Activated T-cell treated with anti-CD3 and anti-CD28 coated beads, Interleukin-2, amount 50 U/mL, for 4 hours (primary cell): ENCODE measurements around the gene KLHL26. TPM values are rescaled to one million over a fixed set of nuclear protein-coding genes. Genes with fewer than 3 reads are reported as not detected.

Experiments
- ATAC-seq, 2 donors: fragments of 200-7000 bp; cut with Tn5 transposase; one replicate each; pipeline ENCODE4 v1.10.0; 2021
- DNase-seq: peaks from one replicate; pipeline ENCODE4 v3.0.0-alpha.2; 2020
- H3K27me3 Mint-ChIP-seq: one replicate; pipeline ENCODE4 v1.8.0; 2021; ENCODE audit warnings: low read depth, mixed read lengths
- H3K36me3 Mint-ChIP-seq: one replicate; pipeline ENCODE4 v1.8.0; 2022; ENCODE audit warnings: mixed read lengths; ENCODE audit not compliant: insufficient read depth
- H3K4me1 Mint-ChIP-seq: one replicate; pipeline ENCODE4 v1.8.0; 2021; ENCODE audit warnings: low read depth, mixed read lengths
- H3K4me3 Mint-ChIP-seq: one replicate; pipeline ENCODE4 v1.8.0; 2021; ENCODE audit warnings: mild to moderate bottlenecking, moderate library complexity, mixed read lengths
- H3K9me3 Mint-ChIP-seq: one replicate; pipeline ENCODE4 v1.8.0; 2021; ENCODE audit warnings: mixed read lengths
- total RNA-seq, 3 donors: library from RNA; stranded (reverse); gene quantifications; one replicate each; pipeline ENCODE4 v1.2.1, GENCODE V29; 2021

Gene KLHL26
- total RNA-seq, 3 donors from 2014 or later = 14.7 to 20.3 (median 17.0) TPM

GRCh38 chr19:18606281-18607225, 30.3 kb upstream of the KLHL26 start, which contains the start of gene CRLF1:
Gene CRLF1 (minus strand): TSS chr19:18606799. CDS start chr19:18606656, 143 bp downstream.
- ATAC-seq = no peak
- peaks cover 16% of the 10 kb centered on the region for H3K4me1 Mint-ChIP-seq
- DNase-seq = no peak
- H3K27me3 Mint-ChIP-seq = peaks cover 72% of the 10 kb centered on the region
- H3K36me3 Mint-ChIP-seq = no peaks in the 10 kb centered on the region
- peak within 1 kb of the TSS; percentile 43 for H3K4me3 Mint-ChIP-seq
- H3K9me3 Mint-ChIP-seq = no peaks in the 10 kb centered on the region

GRCh38 chr19:18607226-18608101, 29.4 kb upstream of the KLHL26 start:
- DNase-seq = peak; percentile 47
- Mint-ChIP-seq H3K27me3 (peaks cover 72% of the 10 kb centered on the region), H3K36me3 (no peaks in the 10 kb centered on the region), H3K4me3 (no peak overlapping the region), H3K4me1 (peaks cover 22% of the 10 kb centered on the region), H3K9me3 (no peaks in the 10 kb centered on the region)
- ATAC-seq = no peak

GRCh38 chr19:18608102-18608804, 28.6 kb upstream of the KLHL26 start:
- Mint-ChIP-seq H3K4me1 (peaks cover 22% of the 10 kb centered on the region), H3K9me3 (no peaks in the 10 kb centered on the region), H3K4me3 (no peak overlapping the region), H3K27me3 (peaks cover 68% of the 10 kb centered on the region), H3K36me3 (no peaks in the 10 kb centered on the region)
- no peak for DNase-seq
- ATAC-seq = no peak

GRCh38 chr19:18608805-18609716, 27.8 kb upstream of the KLHL26 start:
- no peaks in the 10 kb centered on the region for H3K36me3 Mint-ChIP-seq
- no peaks in the 10 kb centered on the region for H3K9me3 Mint-ChIP-seq
- ATAC-seq (no peak), DNase-seq (no peak)
- peaks cover 24% of the 10 kb centered on the region for H3K4me1 Mint-ChIP-seq
- no peak overlapping the region for H3K4me3 Mint-ChIP-seq
- peaks cover 70% of the 10 kb centered on the region for H3K27me3 Mint-ChIP-seq

GRCh38 chr19:18609717-18610051, 27.1 kb upstream of the KLHL26 start:
- Mint-ChIP-seq H3K36me3 (no peaks in the 10 kb centered on the region), H3K9me3 (no peaks in the 10 kb centered on the region), H3K4me3 (no peak overlapping the region), H3K4me1 (peaks cover 26% of the 10 kb centered on the region), H3K27me3 (peaks cover 71% of the 10 kb centered on the region)
- DNase-seq (no peak), ATAC-seq (no peak)

- H3K9me3 Mint-ChIP-seq = no peaks in the 10 kb centered on the region
- H3K4me3 Mint-ChIP-seq = no peak overlapping the region
- H3K36me3 Mint-ChIP-seq = no peaks in the 10 kb centered on the region
- H3K27me3 Mint-ChIP-seq = peaks cover 70% of the 10 kb centered on the region
- H3K4me1 Mint-ChIP-seq = peaks cover 26% of the 10 kb centered on the region
- no peak for DNase-seq
- no peak for ATAC-seq
Measured at GRCh38 chr19:18610245-18610555, 26.6 kb upstream of the KLHL26 start.

GRCh38 chr19:18610556-18611326, 26.1 kb upstream of the KLHL26 start:
- no peak for DNase-seq
- no peaks in the 10 kb centered on the region for H3K36me3 Mint-ChIP-seq
- peaks cover 70% of the 10 kb centered on the region for H3K27me3 Mint-ChIP-seq
- peak overlapping the region; percentile 40 for H3K4me3 Mint-ChIP-seq
- ATAC-seq = no peak
- H3K4me1 Mint-ChIP-seq = peaks cover 23% of the 10 kb centered on the region
- no peaks in the 10 kb centered on the region for H3K9me3 Mint-ChIP-seq

GRCh38 chr19:18611327-18612050, 25.3 kb upstream of the KLHL26 start:
- no peaks in the 10 kb centered on the region for H3K9me3 Mint-ChIP-seq
- peak; percentile 33 for DNase-seq
- ATAC-seq = no peak
- peak overlapping the region; percentile 64 for H3K4me3 Mint-ChIP-seq
- peaks cover 75% of the 10 kb centered on the region for H3K27me3 Mint-ChIP-seq
- H3K36me3 Mint-ChIP-seq = no peaks in the 10 kb centered on the region
- peaks cover 23% of the 10 kb centered on the region for H3K4me1 Mint-ChIP-seq

- ATAC-seq (no peak), DNase-seq (no peak)
- Mint-ChIP-seq H3K36me3 (no peaks in the 10 kb centered on the region), H3K9me3 (no peaks in the 10 kb centered on the region), H3K4me1 (peaks cover 23% of the 10 kb centered on the region), H3K27me3 (peaks cover 74% of the 10 kb centered on the region), H3K4me3 (peak overlapping the region; percentile 64)
Measured at GRCh38 chr19:18612051-18612771, 24.6 kb upstream of the KLHL26 start.

- DNase-seq (peak; percentile 43), ATAC-seq (peak; percentile 68 to 71)
- H3K4me1 Mint-ChIP-seq = peaks cover 20% of the 10 kb centered on the region
- no peaks in the 10 kb centered on the region for H3K9me3 Mint-ChIP-seq
- peaks cover 74% of the 10 kb centered on the region for H3K27me3 Mint-ChIP-seq
- H3K4me3 Mint-ChIP-seq = peak within 1 kb of the TSS; percentile 66
- no peaks in the 10 kb centered on the region for H3K36me3 Mint-ChIP-seq
Measured at GRCh38 chr19:18612772-18613588, 23.8 kb upstream of the KLHL26 start, which contains the start of gene TMEM59L. Gene TMEM59L (plus strand): TSS chr19:18612870. CDS start chr19:18612959, 89 bp downstream.

GRCh38 chr19:18613589-18614234, 23.1 kb upstream of the KLHL26 start:
- H3K4me1 Mint-ChIP-seq = peaks cover 17% of the 10 kb centered on the region
- H3K4me3 Mint-ChIP-seq = peak overlapping the region; percentile 66

More at GRCh38 chr19:18613589-18614234, 23.1 kb upstream of the KLHL26 start:
- Mint-ChIP-seq H3K36me3 (no peaks in the 10 kb centered on the region), H3K27me3 (peaks cover 68% of the 10 kb centered on the region), H3K9me3 (no peaks in the 10 kb centered on the region)
- no peak for DNase-seq
- ATAC-seq = no peak
